Thoracic aorta (tissue), 2 donors: ENCODE measurements around the gene CPT1A. TPM values are rescaled to one million over a fixed set of nuclear protein-coding genes. Genes with fewer than 3 reads are reported as not detected.

Experiments used
- ATAC-seq: fragments of 150-250 bp; one replicate; pipeline ENCODE4 v1.8.0; 2017; ENCODE audit warnings: low read depth; ENCODE audit not compliant: insufficient number of reproducible peaks, low FRiP score
- DNase-seq: peaks from one replicate; pipeline ENCODE4 v3.0.0-alpha.2; 2020; ENCODE audit warnings: low spot score
- H3K27ac ChIP-seq, 2 donors: fragments of 200-600 bp; sonication (generic); 1 replicate in 1 of 2; 2 replicates in 1 of 2; pipeline ENCODE4 v1.5.1; 2016; ENCODE audit warnings: mild to moderate bottlenecking in 2 of 2, moderate library complexity in 2 of 2
- H3K27me3 ChIP-seq: fragments of 200-600 bp; sonication (generic); replicated peaks from 2 replicates; pipeline ENCODE4 v1.6.0; 2016; ENCODE audit warnings: mild to moderate bottlenecking; ENCODE audit not compliant: insufficient read depth
- H3K36me3 ChIP-seq: fragments of 200-600 bp; sonication (generic); one replicate; pipeline ENCODE4 v1.5.1; 2016
- H3K4me1 ChIP-seq, 2 donors: fragments of 200-600 bp; sonication (generic); 1 replicate in 1 of 2; 2 replicates in 1 of 2; pipeline versions ENCODE4 v1.5.1 to v1.6.0; 2016; ENCODE audit warnings: low read depth in 2 of 2, mild to moderate bottlenecking in 1 of 2; ENCODE audit not compliant: control insufficient read depth in 1 of 2
- H3K4me3 ChIP-seq: fragments of 200-600 bp; sonication (generic); 2 replicates; pipeline ENCODE4 v1.5.1; 2016; ENCODE audit warnings: mild to moderate bottlenecking
- H3K9me3 ChIP-seq: fragments of 200-600 bp; sonication (generic); 2 replicates; pipeline ENCODE4 v1.5.1; 2016
- total RNA-seq, 2 donors: library from RNA; depleted of rRNA; stranded (reverse); fragments of >200 nt; gene quantifications; one replicate each; pipeline versions ENCODE4 v1.1.0 to v1.2.3, GENCODE V29; 2016
- TF ChIP-seq, protein P1 (sequence below): fragments of 200-600 bp; sonication (generic); IDR thresholded peaks from one replicate; pipeline ENCODE4 v1.5.1; 2019; ENCODE audit warnings: antibody characterized with exemption

The CPT1A gene
- total RNA-seq, 2 donors from 2014 or later = 61.1 to 75.3 TPM

DNA sequence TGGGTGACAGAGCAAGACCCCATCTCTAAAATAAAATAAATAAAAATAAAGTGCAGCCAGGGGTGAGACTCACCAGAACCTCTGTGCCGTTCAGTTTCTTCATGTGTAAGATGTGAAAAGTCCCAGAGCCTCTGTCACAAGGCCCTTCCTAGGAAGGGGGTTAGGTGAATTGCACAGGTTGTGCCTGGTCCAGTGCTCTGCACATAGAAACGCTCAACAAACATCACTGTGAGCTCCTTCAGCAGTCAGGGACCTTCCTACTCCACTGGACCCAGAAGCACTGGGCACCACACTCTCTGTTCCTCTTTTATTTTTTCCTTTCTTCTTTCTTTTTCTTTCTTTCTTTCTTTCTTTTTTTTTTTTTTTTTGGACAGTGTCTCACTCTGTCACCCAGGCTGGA, 39.6 kb upstream of the CPT1A start:
- ATAC-seq (no peak), DNase-seq (no peak)
- Histone ChIP-seq H3K27ac (no peak overlapping the region), H3K4me1 (peaks cover 0 to 8% of the 10 kb centered on the region in 2 donors), H3K9me3 (no peaks in the 10 kb centered on the region), H3K4me3 (no peak overlapping the region), H3K27me3 (no peaks in the 10 kb centered on the region), H3K36me3 (no peaks in the 10 kb centered on the region)
- TF ChIP-seq, protein P1, sequence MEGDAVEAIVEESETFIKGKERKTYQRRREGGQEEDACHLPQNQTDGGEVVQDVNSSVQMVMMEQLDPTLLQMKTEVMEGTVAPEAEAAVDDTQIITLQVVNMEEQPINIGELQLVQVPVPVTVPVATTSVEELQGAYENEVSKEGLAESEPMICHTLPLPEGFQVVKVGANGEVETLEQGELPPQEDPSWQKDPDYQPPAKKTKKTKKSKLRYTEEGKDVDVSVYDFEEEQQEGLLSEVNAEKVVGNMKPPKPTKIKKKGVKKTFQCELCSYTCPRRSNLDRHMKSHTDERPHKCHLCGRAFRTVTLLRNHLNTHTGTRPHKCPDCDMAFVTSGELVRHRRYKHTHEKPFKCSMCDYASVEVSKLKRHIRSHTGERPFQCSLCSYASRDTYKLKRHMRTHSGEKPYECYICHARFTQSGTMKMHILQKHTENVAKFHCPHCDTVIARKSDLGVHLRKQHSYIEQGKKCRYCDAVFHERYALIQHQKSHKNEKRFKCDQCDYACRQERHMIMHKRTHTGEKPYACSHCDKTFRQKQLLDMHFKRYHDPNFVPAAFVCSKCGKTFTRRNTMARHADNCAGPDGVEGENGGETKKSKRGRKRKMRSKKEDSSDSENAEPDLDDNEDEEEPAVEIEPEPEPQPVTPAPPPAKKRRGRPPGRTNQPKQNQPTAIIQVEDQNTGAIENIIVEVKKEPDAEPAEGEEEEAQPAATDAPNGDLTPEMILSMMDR = no peak

DNA sequence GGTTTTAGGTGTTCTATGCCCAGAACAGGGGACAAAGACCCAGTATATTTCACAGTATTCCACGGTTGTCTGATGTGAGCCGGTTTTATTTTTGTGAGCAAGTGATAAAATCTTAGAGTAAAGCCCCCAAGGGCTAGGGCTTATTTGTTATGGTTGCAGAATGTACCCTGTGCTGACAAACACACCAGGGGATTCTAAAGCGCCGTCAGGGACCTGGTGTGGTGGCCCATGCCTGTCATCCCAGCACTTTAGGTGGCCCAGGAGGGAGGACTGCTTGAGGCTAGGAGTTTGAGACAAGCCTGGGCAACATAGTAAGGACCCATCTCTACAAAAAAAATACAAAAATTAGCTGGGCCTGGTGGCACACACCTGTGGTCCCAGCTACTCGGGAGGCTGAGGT, 39.1 kb upstream of the CPT1A start:
- Histone ChIP-seq H3K4me3 (no peak overlapping the region), H3K27ac (no peak overlapping the region), H3K27me3 (no peaks in the 10 kb centered on the region), H3K9me3 (no peaks in the 10 kb centered on the region), H3K36me3 (no peaks in the 10 kb centered on the region), H3K4me1 (peaks cover 0 to 3% of the 10 kb centered on the region in 2 donors)
- ATAC-seq (no peak), DNase-seq (no peak)
- TF ChIP-seq, protein P1 = no peak

DNA sequence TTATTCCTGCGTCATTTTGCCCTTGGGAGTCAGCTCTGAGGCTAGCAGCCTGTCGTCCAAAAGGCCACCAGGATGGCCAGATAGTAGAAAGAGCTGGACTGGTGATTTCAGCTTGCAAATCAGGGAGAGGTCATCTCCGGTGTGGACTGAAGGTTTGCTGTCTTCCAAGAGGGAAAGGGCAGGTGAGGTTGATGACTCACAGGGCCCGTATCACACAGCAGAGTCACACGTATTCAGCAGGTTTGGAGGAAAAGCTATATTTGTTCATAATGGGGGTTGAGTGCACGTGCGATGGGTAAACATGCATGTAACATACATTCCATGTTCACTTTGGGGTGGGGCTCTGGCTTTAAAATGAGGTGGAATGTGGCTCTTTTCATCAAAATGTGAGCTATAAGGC, 36.3 kb upstream of the CPT1A start:
- no peaks in the 10 kb centered on the region for H3K9me3 ChIP-seq
- peaks cover 0 to 9% of the 10 kb centered on the region in 2 donors for H3K4me1 ChIP-seq
- no peaks in the 10 kb centered on the region for H3K27me3 ChIP-seq
- TF ChIP-seq, protein P1 = no peak
- no peaks in the 10 kb centered on the region for H3K36me3 ChIP-seq
- ATAC-seq = no peak
- no peak overlapping the region for H3K4me3 ChIP-seq
- H3K27ac ChIP-seq = no peak overlapping the region
- DNase-seq = no peak

DNA sequence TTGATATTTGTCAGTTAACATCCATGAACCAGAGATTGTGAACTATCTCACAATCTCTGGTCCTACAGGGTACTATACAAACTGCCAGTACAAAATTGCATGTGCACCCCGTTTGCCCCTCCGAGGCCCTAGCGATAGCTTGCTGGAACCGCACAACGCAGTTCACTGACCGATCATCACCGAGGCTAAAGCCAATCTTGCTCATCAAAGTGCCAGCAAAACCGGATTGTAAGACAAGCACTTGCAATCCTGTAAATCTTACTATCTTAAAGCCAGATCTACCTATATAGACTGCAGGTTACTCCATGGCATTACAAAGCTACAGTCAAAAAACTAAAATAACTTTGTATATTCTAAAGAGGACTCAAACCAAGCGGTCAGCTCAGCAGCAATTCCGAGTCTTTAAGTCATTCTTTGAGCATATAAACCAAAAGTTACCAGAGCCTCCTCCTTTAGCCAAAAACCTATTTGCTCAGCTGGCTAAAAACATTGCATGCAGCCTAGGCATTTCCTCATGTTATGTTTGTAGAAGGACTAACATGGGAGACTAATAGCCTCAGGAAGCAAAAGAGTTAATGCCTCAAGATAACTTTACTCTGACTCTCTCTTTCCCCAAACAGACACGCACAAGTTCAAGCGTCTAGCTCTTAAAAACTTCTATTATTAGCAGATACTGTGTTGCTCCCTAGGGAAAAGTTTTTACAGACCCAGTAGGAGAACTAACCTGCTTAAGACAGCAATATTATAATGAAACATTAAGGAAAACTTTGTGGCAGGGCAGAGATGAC, 30.7 kb upstream of the CPT1A start:
- Histone ChIP-seq H3K36me3 (no peaks in the 10 kb centered on the region), H3K4me3 (peak overlapping the region; percentile 51), H3K27ac (peak overlapping the region; percentile 4 to 36), H3K4me1 (peaks cover 21 to 52% of the 10 kb centered on the region in 2 donors), H3K27me3 (no peaks in the 10 kb centered on the region), H3K9me3 (no peaks in the 10 kb centered on the region)
- TF ChIP-seq, protein P1 = peak; percentile 13
- DNase-seq (no peak), ATAC-seq (peak; percentile 40)

DNA sequence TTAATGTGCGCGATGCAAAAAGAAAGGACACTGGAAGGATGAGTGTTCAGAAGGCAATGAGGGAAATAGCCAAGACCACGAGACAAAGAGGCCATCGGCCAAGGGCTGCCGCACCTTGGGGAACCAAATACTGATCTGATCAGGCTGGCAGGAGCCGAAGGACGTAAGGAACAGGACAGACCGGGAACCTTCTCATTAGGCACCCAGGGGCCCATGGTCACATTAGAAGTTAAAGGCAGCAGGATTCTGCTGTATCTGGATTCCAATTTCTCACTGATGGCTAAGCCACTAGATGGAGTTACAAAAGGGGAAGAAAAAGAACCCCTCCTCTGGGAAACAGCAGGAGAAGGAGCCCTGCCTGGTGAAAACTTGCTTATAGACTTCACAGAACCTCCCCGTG, 28.8 kb upstream of the CPT1A start:
- no peak for ATAC-seq
- Histone ChIP-seq H3K27me3 (no peaks in the 10 kb centered on the region), H3K27ac (peak overlapping the region; percentile 14 to 68), H3K9me3 (no peaks in the 10 kb centered on the region), H3K4me3 (peak overlapping the region; percentile 83), H3K4me1 (peaks cover 21 to 58% of the 10 kb centered on the region in 2 donors), H3K36me3 (no peaks in the 10 kb centered on the region)
- no peak for DNase-seq
- TF ChIP-seq, protein P1 = no peak
